Type B pancreatic cell (in vitro differentiated cells): ENCODE results near the gene TRMT44. TPM values are rescaled to one million over a fixed set of nuclear protein-coding genes. Genes with fewer than 3 reads are reported as not detected.

Experiments used
- DNase-seq: peaks from one replicate; pipeline ENCODE4 v3.0.0; 2021; ENCODE audit warnings: mixed read lengths; ENCODE audit not compliant: unreplicated experiment; ENCODE audit errors: extremely low spot score
- H3K27ac Mint-ChIP-seq: 2 replicates; pipeline ENCODE4 v1.8.0; 2021; ENCODE audit warnings: mild to moderate bottlenecking, mixed read lengths
- H3K27me3 Mint-ChIP-seq: 2 replicates; pipeline ENCODE4 v1.8.0; 2021; ENCODE audit warnings: mixed read lengths
- H3K36me3 Mint-ChIP-seq: 2 replicates; pipeline ENCODE4 v1.8.0; 2021; ENCODE audit warnings: mixed read lengths
- H3K4me1 Mint-ChIP-seq: one replicate; pipeline ENCODE4 v1.8.0; 2021; ENCODE audit warnings: mixed read lengths; ENCODE audit not compliant: unreplicated experiment
- H3K4me3 Mint-ChIP-seq: 2 replicates; pipeline ENCODE4 v1.8.0; 2021; ENCODE audit warnings: mild to moderate bottlenecking, mixed read lengths
- H3K9me3 Mint-ChIP-seq: 2 replicates; pipeline ENCODE4 v1.8.0; 2021; ENCODE audit warnings: mixed read lengths
- CTCF ChIP-seq: fragments of 200-600 bp; sonication (generic); conservative IDR thresholded peaks from 2 replicates; pipeline ENCODE4 v1.5.0; 2021; ENCODE audit warnings: antibody characterized with exemption, mild to moderate bottlenecking
- total RNA-seq: library from RNA; stranded (reverse); gene quantifications from 2 replicates; pipeline ENCODE4 v1.2.1, GENCODE V29; 2021; ENCODE audit warnings: low replicate concordance

The TRMT44 gene
- total RNA-seq, 1 donor from 2014 or later: 32.3 TPM

- H3K9me3 Mint-ChIP-seq: peaks cover 5% of the 10 kb centered on the region
- H3K36me3 Mint-ChIP-seq: no peaks in the 10 kb centered on the region
- no peak for TF ChIP-seq CTCF
- peaks cover 5% of the 10 kb centered on the region for H3K4me1 Mint-ChIP-seq
- H3K27ac Mint-ChIP-seq: no peak overlapping the region
- no peaks in the 10 kb centered on the region for H3K27me3 Mint-ChIP-seq
- DNase-seq: no peak
- no peak overlapping the region for H3K4me3 Mint-ChIP-seq
Observed at GRCh38 chr4:8500966-8501365, 60.4 kb downstream of the TRMT44 start.

DNA sequence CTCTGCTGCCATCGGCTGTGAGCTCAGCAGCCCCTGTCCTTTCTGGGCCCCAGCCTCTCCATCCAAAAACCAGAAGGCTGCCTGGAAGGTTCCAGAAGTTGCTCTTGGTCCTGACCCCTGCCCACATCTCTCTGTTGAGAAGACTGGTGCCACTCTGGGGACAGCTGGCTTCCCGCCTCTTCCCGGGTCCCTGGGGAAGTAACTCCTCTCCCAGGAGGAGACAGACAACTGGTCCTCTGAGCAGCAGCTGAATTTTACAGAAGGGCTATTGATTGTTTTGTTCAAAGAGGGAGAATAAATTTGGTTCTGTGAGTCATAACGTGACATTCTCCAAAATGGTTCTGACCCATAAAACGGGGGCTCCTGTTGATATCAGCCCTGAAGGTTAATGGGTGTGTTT is 61.2 kb downstream of the TRMT44 start:
- H3K27ac Mint-ChIP-seq: no peak overlapping the region
- H3K36me3 Mint-ChIP-seq: no peaks in the 10 kb centered on the region
- no peaks in the 10 kb centered on the region for H3K27me3 Mint-ChIP-seq
- DNase-seq: no peak
- no peak for TF ChIP-seq CTCF
- H3K4me3 Mint-ChIP-seq: no peak overlapping the region
- H3K4me1 Mint-ChIP-seq: peaks cover 5% of the 10 kb centered on the region
- H3K9me3 Mint-ChIP-seq: peaks cover 5% of the 10 kb centered on the region

DNA sequence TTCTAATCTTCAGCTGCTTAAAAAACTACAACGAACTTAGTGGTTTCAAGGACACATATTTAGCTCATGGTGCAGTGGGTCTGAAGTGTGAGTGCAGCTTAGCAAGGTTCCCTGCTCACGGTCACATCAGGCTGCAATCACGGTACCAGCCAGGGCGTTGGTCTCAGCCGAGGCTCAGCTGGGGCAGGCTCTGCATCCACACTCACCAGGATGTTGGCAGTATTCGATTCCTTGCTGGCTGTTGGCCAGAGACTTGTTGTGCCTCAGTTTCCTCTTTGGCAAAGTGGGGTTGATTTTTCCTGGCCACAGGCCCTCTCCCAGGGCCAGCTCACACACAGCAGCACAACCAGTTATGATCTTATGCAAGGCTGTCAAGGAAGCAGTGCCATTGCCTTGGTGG is 61.8 kb downstream of the TRMT44 start:
- TF ChIP-seq CTCF: no peak
- Mint-ChIP-seq H3K9me3 (peaks cover 5% of the 10 kb centered on the region), H3K27ac (no peak overlapping the region), H3K27me3 (no peaks in the 10 kb centered on the region), H3K4me3 (no peak overlapping the region), H3K4me1 (peaks cover 7% of the 10 kb centered on the region), H3K36me3 (no peaks in the 10 kb centered on the region)
- no peak for DNase-seq

- TF ChIP-seq CTCF: no peak
- no peak for DNase-seq
- Mint-ChIP-seq H3K4me1 (peaks cover 10% of the 10 kb centered on the region), H3K27ac (no peak overlapping the region), H3K36me3 (no peaks in the 10 kb centered on the region), H3K27me3 (no peaks in the 10 kb centered on the region), H3K9me3 (peaks cover 5% of the 10 kb centered on the region), H3K4me3 (no peak overlapping the region)
Observed at GRCh38 chr4:8502836-8503585, 62.4 kb downstream of the TRMT44 start.

- TF ChIP-seq CTCF: no peak
- Mint-ChIP-seq H3K27ac (no peak overlapping the region), H3K9me3 (no peaks in the 10 kb centered on the region), H3K27me3 (no peaks in the 10 kb centered on the region), H3K36me3 (no peaks in the 10 kb centered on the region), H3K4me3 (no peak overlapping the region), H3K4me1 (peaks cover 10% of the 10 kb centered on the region)
- DNase-seq: no peak
Observed at GRCh38 chr4:8503801-8504200, 63.2 kb downstream of the TRMT44 start.
